ENCODE results near the gene SLC29A2.
"Not testable (repeated sequence)": the region's sequence is repeated elsewhere in the genome, so short reads cannot be mapped to it uniquely, and the experiment has no call there.

SLC29A2 gene

GRCh38 chr11:66366844-66367477, 4.6 kb downstream of the SLC29A2 start:
- H3K27ac Mint-ChIP-seq, result no peak overlapping the region
- H3K36me3 Mint-ChIP-seq (ENCODE audit: low read depth), result peaks cover 4% of the 10 kb centered on the region
- H3K4me3 Mint-ChIP-seq, result no peak overlapping the region
- H3K27me3 Mint-ChIP-seq (ENCODE audit: low read depth), result no peaks in the 10 kb centered on the region
- no peaks in the 10 kb centered on the region for H3K9me3 Mint-ChIP-seq
- H3K4me1 Mint-ChIP-seq (ENCODE audit: low read depth), result peaks cover 5% of the 10 kb centered on the region

DNA sequence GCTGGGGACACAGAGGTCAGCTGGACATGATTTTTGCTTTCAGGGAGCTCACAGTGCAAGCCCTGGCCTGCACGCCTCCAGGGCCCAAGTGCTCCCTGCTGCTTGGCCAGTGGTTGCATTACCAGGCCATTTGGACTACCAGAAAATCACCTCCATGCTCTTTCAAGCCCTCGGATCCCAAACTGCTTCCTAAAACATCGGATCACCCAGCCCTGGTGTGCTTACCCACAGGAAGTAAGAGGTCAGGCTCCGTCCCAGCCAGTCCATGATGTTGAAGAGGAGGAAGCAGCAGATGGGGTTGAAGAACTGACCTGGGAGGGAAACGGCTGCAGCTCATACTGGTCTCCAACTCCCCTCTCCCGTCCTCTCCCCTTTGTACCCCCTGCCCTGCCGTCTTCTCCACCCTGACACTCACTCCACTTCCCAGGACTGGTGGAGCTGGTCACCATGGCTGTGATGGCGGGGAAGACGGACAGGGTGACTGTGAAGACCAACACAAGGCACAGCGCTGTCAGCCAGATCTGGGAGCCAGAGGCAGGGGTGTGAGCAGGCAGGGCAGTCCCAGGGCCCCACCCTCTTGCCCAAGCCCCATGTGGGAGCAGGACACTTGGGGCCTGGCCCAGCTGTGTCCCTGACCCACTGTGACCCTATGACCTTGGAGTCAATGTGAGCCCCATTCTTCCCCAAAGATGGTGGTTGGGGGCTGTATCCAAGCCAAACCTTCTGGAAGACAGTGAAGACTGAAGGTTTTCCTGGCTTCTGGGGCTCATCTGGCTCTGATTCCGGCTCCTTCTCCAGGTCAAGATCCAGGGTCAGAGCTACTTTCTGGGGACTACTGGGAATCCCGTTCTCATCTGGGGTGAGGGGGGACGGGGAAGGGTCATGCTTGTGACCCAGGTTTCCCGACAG, 5.6 kb downstream of the SLC29A2 start:
- Mint-ChIP-seq H3K27me3 (ENCODE audit: low read depth) (no peaks in the 10 kb centered on the region), H3K27ac (no peak overlapping the region), H3K4me3 (no peak overlapping the region), H3K4me1 (ENCODE audit: low read depth) (peaks cover 5% of the 10 kb centered on the region), H3K9me3 (no peaks in the 10 kb centered on the region), H3K36me3 (ENCODE audit: low read depth) (peaks cover 4% of the 10 kb centered on the region)

- Mint-ChIP-seq H3K27ac (no peak overlapping the region), H3K9me3 (no peaks in the 10 kb centered on the region), H3K4me1 (ENCODE audit: low read depth) (peaks cover 4% of the 10 kb centered on the region), H3K4me3 (no peak overlapping the region), H3K27me3 (ENCODE audit: low read depth) (no peaks in the 10 kb centered on the region), H3K36me3 (ENCODE audit: low read depth) (peaks cover 4% of the 10 kb centered on the region)
Observed at GRCh38 chr11:66365166-66365565, 6.4 kb downstream of the SLC29A2 start.

DNA sequence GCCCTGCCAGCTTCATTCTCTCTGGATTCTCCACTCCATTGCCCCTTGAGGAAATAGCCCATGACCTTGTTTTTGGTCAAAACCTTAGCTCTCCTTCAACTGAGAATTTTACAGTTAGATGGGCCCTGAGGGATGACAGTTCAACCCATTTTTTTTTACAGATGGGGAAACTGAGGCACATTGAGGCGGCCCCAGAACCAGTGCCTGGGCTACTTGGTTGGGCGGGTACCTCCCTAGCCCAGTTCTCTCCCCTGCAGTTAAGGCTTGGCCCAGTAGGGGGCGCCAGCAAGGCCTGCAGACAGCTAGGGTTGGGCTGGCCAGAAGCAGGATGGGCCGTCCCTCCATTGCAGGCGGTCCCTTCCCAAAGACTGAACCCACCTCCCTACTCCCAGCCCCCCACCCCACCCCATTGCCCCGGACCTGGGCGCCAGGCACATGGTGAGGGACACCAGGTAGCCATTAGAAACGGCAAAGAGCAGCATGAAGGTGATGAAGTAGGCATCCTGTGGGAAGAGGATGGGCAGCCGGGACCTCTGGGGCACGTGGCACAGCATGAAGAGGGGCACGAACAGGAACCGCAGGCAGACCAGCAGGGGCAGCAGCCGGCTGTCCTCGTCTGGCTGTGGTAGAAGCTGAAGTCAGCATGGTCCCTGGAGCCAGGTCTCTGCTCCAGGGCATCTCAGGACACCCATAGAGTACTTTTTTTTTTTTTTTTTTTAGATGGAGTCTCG, 7.6 kb downstream of the SLC29A2 start:
- no peaks in the 10 kb centered on the region for H3K27me3 Mint-ChIP-seq (ENCODE audit: low read depth)
- H3K4me3 Mint-ChIP-seq, result no peak overlapping the region
- H3K27ac Mint-ChIP-seq, result no peak overlapping the region
- peaks cover 3% of the 10 kb centered on the region for H3K36me3 Mint-ChIP-seq (ENCODE audit: low read depth)
- no peaks in the 10 kb centered on the region for H3K4me1 Mint-ChIP-seq (ENCODE audit: low read depth)
- no peaks in the 10 kb centered on the region for H3K9me3 Mint-ChIP-seq

DNA sequence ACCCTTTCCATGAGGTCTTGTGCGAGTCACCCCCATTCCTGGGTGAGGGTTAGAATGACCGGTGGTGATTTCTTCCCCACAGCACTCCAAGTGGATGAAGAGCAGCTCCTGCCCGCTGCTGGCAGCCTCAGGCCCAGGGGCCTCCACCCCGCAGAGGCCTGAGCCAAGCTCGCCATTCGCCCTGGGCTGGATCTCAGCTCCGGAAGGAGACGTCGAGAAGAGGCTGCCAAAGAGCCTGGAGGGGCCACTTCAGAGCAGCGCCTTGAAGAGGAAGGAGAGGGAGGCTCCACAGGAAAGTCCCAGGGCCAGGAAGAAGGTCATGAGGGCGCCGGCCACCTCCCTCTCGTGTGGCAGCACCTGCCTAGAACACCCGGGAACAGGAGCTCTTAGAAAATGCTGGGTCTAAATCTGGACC, 8.4 kb downstream of the SLC29A2 start:
- Mint-ChIP-seq H3K4me3 (no peak overlapping the region), H3K4me1 (ENCODE audit: low read depth) (no peaks in the 10 kb centered on the region), H3K27ac (no peak overlapping the region), H3K9me3 (no peaks in the 10 kb centered on the region), H3K36me3 (ENCODE audit: low read depth) (peaks cover 3% of the 10 kb centered on the region), H3K27me3 (ENCODE audit: low read depth) (no peaks in the 10 kb centered on the region)

GRCh38 chr11:66362481-66363147, 8.9 kb downstream of the SLC29A2 start:
- Mint-ChIP-seq H3K27ac (no peak overlapping the region), H3K9me3 (no peaks in the 10 kb centered on the region), H3K4me3 (no peak overlapping the region), H3K4me1 (ENCODE audit: low read depth) (no peaks in the 10 kb centered on the region), H3K36me3 (ENCODE audit: low read depth) (no peaks in the 10 kb centered on the region), H3K27me3 (ENCODE audit: low read depth) (no peaks in the 10 kb centered on the region)

- Mint-ChIP-seq H3K27me3 (ENCODE audit: low read depth) (no peaks in the 10 kb centered on the region), H3K36me3 (ENCODE audit: low read depth) (no peaks in the 10 kb centered on the region), H3K4me3 (no peak overlapping the region), H3K4me1 (ENCODE audit: low read depth) (no peaks in the 10 kb centered on the region), H3K27ac (no peak overlapping the region), H3K9me3 (no peaks in the 10 kb centered on the region)
Observed at GRCh38 chr11:66361502-66361941, 10.0 kb downstream of the SLC29A2 start.

DNA sequence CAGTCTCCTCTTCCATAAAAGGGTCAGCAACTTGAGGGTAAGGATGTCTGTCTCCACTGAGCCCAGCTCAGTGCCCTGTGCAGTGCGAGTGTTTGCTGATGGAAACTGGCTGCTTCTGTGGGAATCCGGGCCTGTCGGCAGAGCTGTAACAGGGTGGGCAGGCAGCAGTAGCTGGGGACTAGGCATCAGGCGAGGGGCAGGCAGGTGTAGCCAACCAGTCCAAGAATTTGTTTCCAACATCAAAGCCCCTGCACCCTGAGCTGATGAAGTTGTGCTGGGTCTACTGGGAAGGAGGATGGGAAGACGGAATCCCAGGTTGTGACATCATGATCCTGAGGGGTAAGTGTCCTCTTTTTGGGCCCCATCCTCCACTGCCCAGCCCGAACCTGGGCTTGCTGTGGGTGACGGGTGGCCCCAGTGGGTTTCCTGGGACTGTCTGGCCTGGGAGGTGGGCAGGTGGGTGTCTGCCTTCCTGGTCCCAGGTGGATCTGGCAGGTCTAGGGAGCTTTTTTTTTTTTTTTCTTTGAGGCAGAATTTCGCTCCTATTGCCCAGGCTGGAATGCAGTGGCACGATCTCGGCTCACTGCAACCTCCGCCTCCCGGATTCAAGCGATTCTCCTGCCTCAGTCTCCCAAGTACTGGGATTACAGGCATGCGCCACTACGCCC, 11.0 kb downstream of the SLC29A2 start:
- Mint-ChIP-seq H3K4me1 (ENCODE audit: low read depth) (no peaks in the 10 kb centered on the region), H3K4me3 (no peak overlapping the region), H3K27me3 (ENCODE audit: low read depth) (no peaks in the 10 kb centered on the region), H3K27ac (no peak overlapping the region), H3K9me3 (no peaks in the 10 kb centered on the region), H3K36me3 (ENCODE audit: low read depth) (no peaks in the 10 kb centered on the region)

DNA sequence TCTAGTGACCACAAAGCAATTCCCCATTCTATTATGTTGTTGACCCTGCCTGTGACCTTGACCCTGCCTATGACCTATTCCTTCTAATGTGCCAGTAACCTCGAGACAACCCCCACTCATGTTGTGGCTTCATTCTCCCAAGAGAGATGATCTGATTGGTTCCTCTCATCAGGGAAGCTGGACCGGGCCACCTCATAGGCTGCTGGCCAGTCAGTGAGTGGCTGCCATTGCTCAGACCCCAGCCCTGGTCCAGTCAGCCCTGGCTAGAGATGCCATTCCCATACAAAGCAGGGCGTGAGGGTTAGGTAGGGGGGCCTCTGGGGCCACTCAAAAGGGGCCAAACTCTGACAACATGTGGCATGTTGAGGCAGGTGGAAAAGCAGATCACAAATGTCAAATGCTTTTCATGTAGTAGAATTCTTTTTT, 11.9 kb downstream of the SLC29A2 start:
- H3K4me1 Mint-ChIP-seq (ENCODE audit: low read depth), result no peaks in the 10 kb centered on the region
- no peak overlapping the region for H3K27ac Mint-ChIP-seq
- no peak overlapping the region for H3K4me3 Mint-ChIP-seq
- no peaks in the 10 kb centered on the region for H3K36me3 Mint-ChIP-seq (ENCODE audit: low read depth)
- H3K27me3 Mint-ChIP-seq (ENCODE audit: low read depth), result no peaks in the 10 kb centered on the region
- H3K9me3 Mint-ChIP-seq, result no peaks in the 10 kb centered on the region

GRCh38 chr11:66350560-66351235, 20.9 kb downstream of the SLC29A2 start:
- peaks cover 10% of the 10 kb centered on the region for H3K4me1 Mint-ChIP-seq (ENCODE audit: low read depth)
- H3K27me3 Mint-ChIP-seq (ENCODE audit: low read depth); H3K4me3 Mint-ChIP-seq; H3K9me3 Mint-ChIP-seq; H3K36me3 Mint-ChIP-seq (ENCODE audit: low read depth); H3K27ac Mint-ChIP-seq: not testable (repeated sequence)

DNA sequence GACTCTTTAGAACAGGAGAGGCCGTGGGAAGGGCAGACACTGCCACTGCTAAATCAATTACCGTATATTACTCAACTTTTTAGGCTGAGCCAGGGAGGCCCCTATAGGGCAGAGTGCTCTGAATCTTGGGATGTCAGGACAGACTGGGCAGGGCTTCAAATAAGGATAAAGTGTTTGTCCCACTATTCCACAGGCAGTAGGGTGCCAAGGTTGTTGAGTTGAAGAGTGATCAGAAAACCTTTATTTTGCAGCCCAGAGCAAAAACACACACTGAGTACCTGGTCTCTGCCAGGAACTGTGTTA, 22.5 kb downstream of the SLC29A2 start:
- Mint-ChIP-seq H3K27me3 (ENCODE audit: low read depth) (peaks cover 4% of the 10 kb centered on the region), H3K27ac (no peak overlapping the region), H3K36me3 (ENCODE audit: low read depth) (peaks cover 5% of the 10 kb centered on the region), H3K4me3 (no peak overlapping the region), H3K4me1 (ENCODE audit: low read depth) (peaks cover 20% of the 10 kb centered on the region), H3K9me3 (no peaks in the 10 kb centered on the region)

GRCh38 chr11:66347425-66348276, 23.9 kb downstream of the SLC29A2 start, which contains the start of gene B4GAT1:
B4GAT1 (minus strand) TSS chr11:66347629; CDS start chr11:66347545, 84 bp downstream.
- H3K4me1 Mint-ChIP-seq (ENCODE audit: low read depth), result peaks cover 29% of the 10 kb centered on the region
- peaks cover 5% of the 10 kb centered on the region for H3K36me3 Mint-ChIP-seq (ENCODE audit: low read depth)
- no peaks in the 10 kb centered on the region for H3K9me3 Mint-ChIP-seq
- H3K27ac Mint-ChIP-seq, result peak within 1 kb of the TSS; percentile 98
- H3K27me3 Mint-ChIP-seq (ENCODE audit: low read depth), result peaks cover 4% of the 10 kb centered on the region
- H3K4me3 Mint-ChIP-seq, result peak within 1 kb of the TSS; percentile 95
